Heart left ventricle (tissue), 16 donors: ENCODE results near the gene DMRTC2. TPM values are rescaled to one million over a fixed set of nuclear protein-coding genes. Genes with fewer than 3 reads are reported as not detected.

Experiments
- ATAC-seq, 4 donors: fragments of 200-7000 bp; cut with Tn5 transposase; one replicate each; pipeline ENCODE4 v1.9.1; 2020 to 2022; ENCODE audit warnings: moderate library complexity in 4 of 4, mild to moderate bottlenecking in 3 of 4, moderate number of reproducible peaks in 1 of 4
- DNase-seq, 5 donors: peaks; one replicate each; pipeline ENCODE4 v3.0.0-alpha.2; 2020
- H3K27ac ChIP-seq, 12 donors: fragments of 200-600 bp; sonication (generic) in 4 of 12; one replicate each; pipeline versions ENCODE4 v1.5.0 to v1.8.0; 2016 to 2022; ENCODE audit warnings: mild to moderate bottlenecking in 2 of 12
- H3K27me3 ChIP-seq, 9 donors: fragments of 200-600 bp; sonication (generic) in 2 of 9; one replicate each; pipeline versions ENCODE4 v1.5.1 to v1.8.0; 2016 to 2022; ENCODE audit warnings: mild to moderate bottlenecking in 3 of 9
- H3K36me3 ChIP-seq, 9 donors: fragments of 200-600 bp; sonication (generic) in 2 of 9; one replicate each; pipeline versions ENCODE4 v1.5.0 to v1.8.0; 2018 to 2022; ENCODE audit warnings: mild to moderate bottlenecking in 2 of 9
- H3K4me1 ChIP-seq, 12 donors: fragments of 200-600 bp; sonication (generic) in 4 of 12; one replicate each; pipeline versions ENCODE4 v1.5.0 to v1.8.0; 2016 to 2022; ENCODE audit warnings: mild to moderate bottlenecking in 3 of 12
- H3K4me3 ChIP-seq, 12 donors: fragments of 200-600 bp; sonication (generic) in 4 of 12; one replicate each; pipeline versions ENCODE4 v1.5.0 to v1.8.0; 2017 to 2022; ENCODE audit warnings: mild to moderate bottlenecking in 9 of 12, moderate library complexity in 4 of 12
- H3K9me3 ChIP-seq, 12 donors: fragments of 200-600 bp; sonication (generic) in 4 of 12; one replicate each; pipeline versions ENCODE4 v1.5.0 to v1.8.0; 2016 to 2022; ENCODE audit warnings: mild to moderate bottlenecking in 1 of 12
- CTCF ChIP-seq, 12 donors: fragments of 200-600 bp; sonication (generic) in 4 of 12; IDR thresholded peaks; one replicate each; pipeline versions ENCODE4 v1.5.0 to v1.8.0; 2018 to 2022; ENCODE audit warnings: antibody characterized with exemption in 12 of 12, mild to moderate bottlenecking in 5 of 12
- POLR2A ChIP-seq, 2 donors: fragments of 450-650 bp; IDR thresholded peaks; one replicate each; pipeline ENCODE4 v1.6.1; 2017; ENCODE audit warnings: antibody characterized with exemption in 2 of 2, mild to moderate bottlenecking in 2 of 2, moderate library complexity in 2 of 2
- WGBS, 4 donors: extraction: QIAGEN DNeasy Blood & Tissue Kit in 2 of 4; methylation state at CpG; one replicate each; pipeline versions ENCODE4 v1.1.5 to v1.1.7; 2013 to 2018; 5-methylcytosine and 5-hydroxymethylcytosine counted together
- intact Hi-C, 10 donors: fragments of 100-400 bp; cut with DNase I; formaldehyde crosslinking; loops; one replicate each; pipeline versions ENCODE4 v1.11.1 to v1.14.2; 2022
- polyA plus RNA-seq, 2 donors: library from polyadenylated mRNA; stranded (reverse); fragments of 200-250 nt; gene quantifications; one replicate each; pipeline ENCODE4 v1.2.3, GENCODE V29; 2013
- total RNA-seq, 9 donors: library from RNA; depleted of rRNA in 2 of 9; stranded (reverse); fragments of >200 nt in 2 of 9; fragmentation: NEBNext Ultra II Directional in 3 of 9; extraction: Animal tissue kit (Norgen Biotek cat#: 25700) in 3 of 9; gene quantifications; one replicate each; pipeline versions ENCODE4 v1.1.0 to v1.2.4, GENCODE V29; 2016 to 2023
- donor health status: ischemic (EF 13 %, LVEDD 7.1; RV severe dilation, severe dysfunction).
- donor health status: healthy with polysubstance abuse.
- donor health status: DM: no; HTN: yes; CAD: no.
- donor health status: DM: no; HTN: no; CAD: no.
- donor health status: ischemic (EF 25% LVEDD 6.9; RV normal size, moderate dysfunction).
- donor health status: ischemic (EF 25% LVEDD 5.7; RV mildly dilated, moderate dysfunction).
- donor health status: healthy.
- donor health status: DM: yes; HTN: yes; CAD: no.
- donor health status: ischemic (EF 35%, LVEDD 5.7; RV mildly dilated, moderate dysfunction).
- donor health status: nonischemic (EF 11% LVEDD 7.7; RV severe dilation, severe dysfunction).
- donor health status: DM: yes; HTN: yes; CAD: no.
- donor health status: PGD.
- donor health status: ischemic (EF 29% LVEDD 5.4; RV normal size, mild dysfunction).
- donor health status: nonischemic (EF 23%, LVEDD 6.1; RV moderate dilation, normal function).

The DMRTC2 gene
- total and polyA plus RNA-seq, 11 donors = not detected

GRCh38 chr19:41879670-41880328 lies 35.0 kb downstream of the DMRTC2 start:
- Histone ChIP-seq H3K9me3 (no peaks in the 10 kb centered on the region), H3K4me1 (peaks cover 0 to 47% (median 8%) of the 10 kb centered on the region in 12 donors), H3K36me3 (no peaks in the 10 kb centered on the region), H3K4me3 (no peak overlapping the region), H3K27me3 (no peaks in the 10 kb centered on the region), H3K27ac (no peak overlapping the region)
- intact Hi-C loops = loop anchor here in 7 of 10 donors (5.0 to 10.0 kb wide), 5 partner anchors 53 to 355 kb away; partner anchors contain the start of genes RABAC1 (in 2 of the 7) and ZNF574 (in 1 of the 7)
- ATAC-seq (no peak), DNase-seq (no peak)
- TF ChIP-seq POLR2A (IDR thresholded peaks at IDR 0.05) (no peak), CTCF (IDR thresholded peaks at IDR 0.05) (no peak)
- 80 to 86% (median 83%) methylated on average over 7 of the region's 7 CpGs for WGBS, 4 donors

- TF ChIP-seq POLR2A (IDR thresholded peaks at IDR 0.05) (no peak), CTCF (IDR thresholded peaks at IDR 0.05) (no peak)
- H3K27ac ChIP-seq = no peak overlapping the region
- no peaks in the 10 kb centered on the region for H3K36me3 ChIP-seq
- no peak for ATAC-seq
- intact Hi-C loops = loop anchor here in 4 of 10 donors (5.0 kb wide), 3 partner anchors 52 to 197 kb away; partner anchors contain the start of genes RABAC1 (in 2 of the 4) and ZNF574 (in 1 of the 4)
- 66 to 76% (median 70%) methylated on average over 5 of the region's 5 CpGs for WGBS, 4 donors
- peaks cover 0 to 48% (median 12%) of the 10 kb centered on the region in 12 donors for H3K4me1 ChIP-seq
- DNase-seq = no peak
- H3K27me3 ChIP-seq = no peaks in the 10 kb centered on the region
- no peaks in the 10 kb centered on the region for H3K9me3 ChIP-seq
- H3K4me3 ChIP-seq = no peak overlapping the region
Observed at GRCh38 chr19:41880329-41880708, 35.5 kb downstream of the DMRTC2 start.

- Histone ChIP-seq H3K4me1 (peaks cover 0 to 48% (median 32%) of the 10 kb centered on the region in 12 donors), H3K36me3 (peaks cover 0 to 4% (median 0%) of the 10 kb centered on the region in 9 donors), H3K9me3 (no peaks in the 10 kb centered on the region), H3K27ac (peak within 1 kb of the TSS; percentile 83 to 98 (median 93)), H3K4me3 (peak within 1 kb of the TSS; percentile 45 to 99 (median 92)), H3K27me3 (no peaks in the 10 kb centered on the region)
- 1 to 5% (median 2%) methylated on average over 20 to 80 of the region's 80 CpGs for WGBS, 4 donors
- DNase-seq (peak; percentile 76 to 88 (median 80)), ATAC-seq (peak in 3 of 4 donors; percentile 20 to 50 (median 33))
- intact Hi-C loops = loop anchor here in 4 of 10 donors (5.0 kb wide), 3 partner anchors 49 to 194 kb away; partner anchors contain the start of genes RABAC1 (in 2 of the 4) and ZNF574 (in 1 of the 4)
- no peak for TF ChIP-seq CTCF (IDR thresholded peaks at IDR 0.05)
- peak in 1 of 2 donors; percentile 62 for TF ChIP-seq POLR2A (IDR thresholded peaks at IDR 0.05)
Observed at GRCh38 chr19:41882568-41883462, 38.0 kb downstream of the DMRTC2 start, which contains the start of gene ARHGEF1. ARHGEF1 (plus strand) TSS chr19:41883184; CDS start chr19:41888083, 4,899 bp downstream.
